GM10847 (cell line): ENCODE results near the gene ZNF341.

Experiments used
- POLR2A ChIP-seq: IDR thresholded peaks from 2 replicates; pipeline ENCODE4 v1.6.1; 2011; ENCODE audit not compliant: insufficient read length; ENCODE audit errors: extremely low read depth

ZNF341 gene

DNA sequence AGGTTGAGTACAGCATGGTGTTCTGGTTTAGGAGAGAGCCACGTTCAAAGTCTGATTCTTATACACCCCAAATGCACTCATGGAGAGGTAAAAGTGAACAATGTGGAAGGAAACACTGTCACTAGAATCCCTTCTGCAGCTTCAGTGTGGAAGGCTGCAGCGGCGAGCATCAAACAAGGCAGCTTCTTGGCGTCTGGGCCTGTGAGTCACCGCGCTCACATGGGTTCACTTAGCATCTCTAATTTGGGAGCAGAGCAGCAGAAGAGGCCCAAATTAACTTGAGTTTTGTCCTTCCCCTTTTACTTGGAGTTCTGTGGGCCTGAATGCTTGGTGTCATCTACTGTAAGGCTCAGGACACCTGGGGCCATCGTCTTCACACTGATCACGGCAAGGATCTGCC is 34.7 kb upstream of the ZNF341 start:
- TF ChIP-seq POLR2A: no peak

DNA sequence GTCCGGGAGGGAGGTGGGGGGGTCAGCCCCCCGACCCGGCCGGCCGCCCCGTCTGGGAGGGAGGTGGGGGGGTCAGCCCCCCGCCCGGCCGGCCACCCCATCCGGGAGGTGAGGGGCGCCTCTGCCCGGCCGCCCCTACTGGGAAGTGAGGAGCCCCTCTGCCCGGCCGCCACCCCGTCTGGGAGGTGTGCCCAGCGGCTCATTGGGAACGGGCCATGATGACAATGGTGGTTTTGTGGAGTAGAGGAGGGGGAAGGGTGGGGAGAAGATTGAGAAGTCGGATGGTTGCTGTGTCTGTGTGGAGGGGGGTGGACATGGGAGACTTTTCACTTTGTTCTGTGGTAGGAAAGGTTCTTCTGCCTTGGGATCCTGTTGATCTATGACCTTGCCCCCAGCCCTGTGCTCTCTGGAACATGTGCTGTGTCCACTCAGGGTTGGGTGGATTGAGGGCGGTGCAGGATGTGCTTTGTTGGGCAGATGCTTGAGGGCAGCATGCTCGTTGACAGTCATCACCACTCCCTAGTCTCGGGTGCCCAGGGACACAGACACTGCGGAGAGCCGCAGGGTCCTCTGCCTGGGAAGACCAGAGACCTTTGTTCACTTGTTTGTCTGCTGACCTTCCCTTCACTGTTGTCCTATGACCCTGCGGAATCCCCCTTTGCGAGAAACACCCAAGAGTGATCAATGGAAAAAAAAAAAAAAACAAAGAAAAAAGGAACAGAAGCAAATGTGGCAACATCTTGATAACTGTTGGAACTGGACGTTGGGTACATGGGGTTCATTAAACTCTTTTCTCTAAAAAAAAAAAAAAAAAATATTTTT is 30.0 kb upstream of the ZNF341 start:
- TF ChIP-seq POLR2A: no peak

DNA sequence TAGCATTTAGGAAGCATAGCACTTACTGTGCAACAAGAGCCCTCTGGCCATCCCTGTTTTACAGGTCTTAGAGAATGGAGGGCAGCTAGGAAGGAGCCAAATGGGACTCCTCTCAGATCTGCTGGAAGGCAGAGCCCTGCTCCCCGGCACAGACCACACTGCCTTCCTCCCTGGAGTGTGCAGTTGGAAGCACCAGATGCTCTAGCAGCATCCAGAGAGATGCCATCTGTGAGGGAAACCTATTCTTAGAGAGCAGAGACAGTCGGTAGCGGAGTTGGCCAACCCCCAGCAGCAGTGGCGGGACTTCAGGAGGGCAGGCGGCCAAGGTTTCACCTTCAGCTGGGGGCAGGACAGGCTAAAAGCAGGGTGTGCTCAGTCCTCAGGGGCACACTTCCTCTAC is 28.9 kb upstream of the ZNF341 start:
- no peak for TF ChIP-seq POLR2A

DNA sequence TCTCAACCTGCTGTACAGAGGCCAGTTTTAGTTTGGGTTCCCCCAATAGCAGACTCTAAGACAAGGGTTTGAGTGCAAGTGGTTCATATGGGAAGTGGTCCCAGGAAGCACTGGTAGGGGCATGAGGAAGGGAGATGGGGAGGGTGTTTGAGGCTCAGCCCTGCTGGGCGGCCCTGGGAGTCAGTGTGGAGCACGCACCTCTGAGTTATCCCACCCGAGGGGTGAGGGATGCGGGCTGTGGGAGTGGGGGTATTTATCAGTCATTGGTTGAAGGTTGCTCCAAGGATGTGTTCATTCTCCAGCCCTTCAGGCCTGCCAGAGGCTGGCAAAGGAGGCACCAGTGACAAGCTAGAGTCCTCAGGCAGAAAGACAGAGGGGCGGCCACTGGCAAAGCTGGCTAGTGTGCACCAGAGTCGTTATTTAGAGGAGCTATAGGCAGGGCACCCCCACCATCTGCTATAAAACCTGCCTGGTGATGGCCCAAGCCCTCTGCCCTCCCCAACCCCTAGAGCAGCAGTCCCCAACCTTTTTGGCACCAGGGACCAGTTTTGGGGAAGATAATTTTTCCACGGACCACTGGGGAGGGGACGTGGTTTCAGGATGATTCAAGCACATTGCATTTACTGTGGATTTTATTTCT is 28.2 kb upstream of the ZNF341 start:
- TF ChIP-seq POLR2A: no peak

DNA sequence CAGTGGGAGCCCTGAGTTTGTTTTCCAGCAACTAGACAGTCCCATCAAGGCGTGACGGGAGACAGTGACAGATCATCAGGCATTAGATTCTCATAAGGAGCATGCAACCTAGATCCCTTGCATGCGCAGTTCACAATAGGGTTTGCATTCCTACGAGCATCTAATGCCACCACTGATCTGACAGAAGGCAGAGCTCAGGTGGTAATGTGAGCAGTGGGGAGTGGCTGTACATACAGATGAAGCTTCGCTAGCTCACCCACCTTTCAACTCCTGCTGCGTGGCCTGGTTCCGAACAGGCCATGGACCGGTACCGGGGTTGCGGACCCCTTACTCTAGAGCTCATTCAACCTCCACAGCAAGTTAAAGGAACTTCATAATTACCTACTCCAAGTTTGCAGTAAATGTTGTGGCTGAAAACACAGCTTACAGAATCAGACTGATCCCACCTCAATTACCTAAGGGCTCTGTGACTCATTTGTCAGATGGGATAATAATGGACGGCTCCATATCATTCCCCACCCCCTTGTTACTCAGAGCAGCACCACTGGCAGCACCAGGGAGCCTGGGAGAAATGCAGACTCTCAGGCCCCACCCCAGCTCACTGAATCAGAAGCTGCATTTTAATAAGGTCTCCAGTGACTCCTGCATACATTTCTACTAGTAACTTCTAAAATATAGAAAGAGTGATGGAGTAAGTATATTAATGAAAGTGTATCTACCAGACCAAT is 27.4 kb upstream of the ZNF341 start:
- no peak for TF ChIP-seq POLR2A

DNA sequence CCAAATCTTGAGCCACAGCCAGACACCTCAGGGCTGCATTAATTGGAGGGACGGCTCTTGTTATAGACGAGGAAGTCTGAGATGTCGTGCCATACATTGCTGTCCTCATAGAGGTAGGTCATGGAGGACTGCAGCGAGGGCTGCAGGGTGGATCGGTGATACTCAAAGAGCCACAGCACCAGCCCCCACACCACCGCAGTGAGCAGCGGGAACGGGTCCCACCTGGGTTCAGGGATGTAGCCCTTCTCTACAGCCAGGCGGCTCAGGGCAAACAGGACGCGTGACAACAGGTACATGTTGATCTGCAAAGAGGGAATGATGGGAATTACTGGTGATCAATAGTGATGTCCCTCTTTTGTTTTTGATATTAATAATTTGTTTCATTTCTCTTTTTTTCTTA is 24.1 kb upstream of the ZNF341 start:
- TF ChIP-seq POLR2A: no peak

DNA sequence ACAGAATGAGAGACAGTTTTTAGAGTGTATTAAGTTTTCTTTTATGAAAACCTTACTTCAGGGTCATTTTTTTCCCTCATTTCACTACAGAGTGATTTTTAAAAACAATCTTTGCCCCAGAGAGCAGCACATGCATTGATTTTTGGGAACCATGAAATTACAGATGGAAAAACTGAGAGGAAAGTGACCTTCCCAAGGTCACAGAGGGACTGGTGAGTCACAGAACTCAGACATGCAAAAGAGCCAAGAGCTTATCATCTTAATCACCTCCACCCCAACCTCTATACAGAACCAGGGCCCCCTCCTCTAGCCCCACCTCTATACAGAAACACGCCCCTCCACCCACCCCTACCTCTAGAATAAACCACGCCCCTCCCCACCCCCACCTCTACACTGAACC is 22.4 kb upstream of the ZNF341 start:
- no peak for TF ChIP-seq POLR2A

DNA sequence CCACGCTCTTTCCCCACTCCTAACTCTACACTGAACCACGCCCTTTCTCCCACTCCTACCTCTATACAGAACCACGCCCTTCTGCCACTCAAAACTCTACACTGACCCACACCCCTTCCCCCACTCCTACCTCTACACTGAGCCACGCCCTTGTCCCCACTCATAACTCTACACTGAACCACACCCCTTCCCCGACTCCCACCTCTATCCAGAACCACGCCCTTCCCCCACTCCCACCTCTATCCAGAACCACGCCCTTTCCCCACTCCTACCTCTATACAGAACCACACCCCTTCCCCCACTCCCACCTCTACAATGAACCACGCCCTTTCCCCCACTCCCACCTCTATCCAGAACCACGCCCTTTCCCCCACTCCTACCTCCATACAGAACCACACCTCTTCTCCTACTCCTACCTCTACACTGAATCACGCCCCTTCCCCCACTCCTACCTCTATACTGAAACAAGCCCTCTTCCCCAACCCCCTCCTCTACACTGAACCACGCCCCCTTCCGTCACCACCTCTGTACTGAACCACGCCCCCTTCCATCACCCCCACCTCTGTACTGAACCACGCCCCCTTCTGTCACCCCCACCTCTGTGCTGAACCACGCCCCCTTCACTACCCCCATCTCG is 21.8 kb upstream of the ZNF341 start:
- no peak for TF ChIP-seq POLR2A

DNA sequence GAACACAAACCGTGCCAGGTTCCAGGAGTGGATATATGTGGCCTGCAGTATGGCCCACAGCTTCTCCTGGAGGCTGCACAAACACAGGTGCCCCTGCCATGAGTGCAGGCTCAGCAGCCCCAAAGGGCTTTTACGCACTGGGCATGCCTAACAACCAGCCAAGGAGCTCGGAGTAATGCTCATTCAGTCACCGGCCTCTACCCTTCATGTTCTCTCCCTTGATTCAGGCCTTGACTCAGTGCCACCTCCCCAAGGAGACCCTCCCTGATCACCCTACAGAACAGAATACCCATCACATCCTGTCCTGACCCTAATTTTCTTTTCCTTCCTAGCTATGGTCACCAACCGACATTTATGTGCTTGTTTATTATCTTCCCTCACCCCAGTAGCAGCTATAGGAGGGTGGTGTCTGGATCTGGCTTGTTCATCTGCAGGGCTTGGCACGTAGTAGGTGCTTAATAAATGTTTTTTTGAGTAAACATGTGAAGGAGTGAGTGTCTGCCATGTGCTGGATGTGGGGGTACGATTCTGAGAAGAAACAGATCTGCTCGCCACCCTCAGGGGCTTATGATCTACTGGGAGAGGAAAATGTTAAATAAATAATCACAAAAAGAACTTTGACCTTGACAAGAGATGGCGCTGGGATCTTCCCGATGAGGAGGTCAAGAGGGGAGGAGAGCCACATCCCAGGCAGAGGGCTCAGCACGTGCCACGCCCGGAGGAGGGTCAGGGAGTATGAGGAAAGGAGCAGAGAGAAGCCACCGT is 20.9 kb upstream of the ZNF341 start:
- no peak for TF ChIP-seq POLR2A

DNA sequence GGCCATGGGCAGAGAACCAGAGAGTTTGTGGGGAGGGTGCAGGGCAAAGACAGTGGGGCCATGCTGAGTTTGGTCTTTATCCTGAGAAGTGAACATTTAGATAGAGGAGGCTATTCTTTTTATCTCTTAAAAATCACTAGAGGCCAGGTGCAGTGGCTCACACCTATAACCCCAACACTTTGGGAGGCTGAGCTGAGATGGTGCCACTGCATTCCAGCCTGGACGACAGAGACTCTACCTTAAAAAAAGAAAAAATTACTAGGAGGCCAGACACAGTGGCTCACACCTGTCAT is 20.4 kb upstream of the ZNF341 start:
- no peak for TF ChIP-seq POLR2A

DNA sequence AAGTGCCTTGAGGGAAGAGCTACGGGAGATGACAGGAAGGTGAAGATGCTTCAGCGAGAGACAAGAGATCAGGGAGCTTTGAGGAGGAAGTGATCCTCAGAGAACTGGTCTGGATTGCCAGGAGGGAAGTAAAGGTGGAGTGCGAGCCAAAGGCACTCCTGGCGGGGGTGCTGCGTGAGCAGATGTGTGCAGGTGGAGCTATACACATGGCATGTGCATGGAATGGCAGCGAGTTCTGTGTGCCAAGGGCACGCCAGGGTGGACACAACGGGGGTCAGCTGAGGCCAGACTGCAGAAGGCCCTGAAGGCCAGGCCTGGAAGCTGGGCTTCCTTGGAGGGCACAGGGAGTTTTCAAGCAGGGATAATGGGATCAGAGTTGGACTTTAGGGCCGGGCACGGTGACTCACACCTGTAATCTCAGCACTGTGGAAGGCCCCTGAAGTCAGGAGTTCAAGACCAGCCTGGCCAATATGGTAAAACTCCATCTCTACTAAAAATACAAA is 17.9 kb upstream of the ZNF341 start:
- TF ChIP-seq POLR2A: no peak

DNA sequence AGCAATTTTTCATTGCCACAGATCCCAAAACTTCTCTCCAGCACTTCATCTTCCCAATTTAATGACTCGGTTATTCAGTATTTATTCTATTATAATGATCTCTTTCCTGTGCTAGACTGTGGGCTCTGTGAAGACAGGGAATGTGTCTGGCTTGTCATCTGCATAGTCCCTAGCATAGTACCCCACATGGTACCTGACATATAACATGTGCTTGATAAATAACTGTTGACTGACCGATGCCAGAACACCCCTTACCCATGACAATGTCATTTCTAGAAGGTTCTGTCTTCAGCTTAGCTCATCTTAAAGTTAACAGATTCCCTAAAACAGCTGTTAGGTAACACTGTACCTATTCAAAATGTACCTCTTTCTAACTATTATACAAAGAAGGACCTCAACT is 15.3 kb upstream of the ZNF341 start:
- TF ChIP-seq POLR2A: no peak

DNA sequence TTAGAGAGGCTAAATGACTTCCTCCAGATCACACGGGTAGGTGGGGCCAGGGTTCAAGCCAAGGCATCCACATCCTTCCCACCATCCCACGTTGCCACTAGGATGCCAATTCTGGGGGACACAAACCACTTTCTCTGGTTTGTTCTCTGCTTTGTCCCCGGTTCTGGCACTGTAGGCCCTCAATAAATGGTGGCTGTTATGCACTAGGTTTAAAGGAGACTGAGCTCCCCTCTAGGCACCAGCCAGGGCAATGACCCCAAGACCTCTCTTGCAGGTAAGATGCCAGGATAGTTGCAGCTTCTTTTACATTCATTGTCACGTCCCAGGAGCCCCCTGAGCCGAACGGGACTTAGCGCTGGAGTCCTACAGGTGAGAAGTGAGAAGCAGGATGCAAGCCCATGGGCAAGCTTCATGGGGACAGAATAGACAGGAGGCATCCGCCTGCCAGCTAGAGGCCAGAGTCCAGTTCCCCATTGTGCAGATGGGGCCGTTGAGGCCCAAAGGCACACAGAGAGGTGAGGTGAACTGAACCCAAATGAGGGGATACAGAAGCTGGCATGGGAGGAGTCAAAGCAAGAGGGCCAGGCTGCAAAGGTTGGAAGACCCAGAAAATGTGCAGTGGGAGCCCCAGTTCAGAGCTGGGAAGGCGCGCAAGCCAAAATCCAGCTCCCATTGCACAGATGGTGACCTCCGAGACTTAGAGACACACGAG is 12.4 kb upstream of the ZNF341 start:
- TF ChIP-seq POLR2A: no peak

DNA sequence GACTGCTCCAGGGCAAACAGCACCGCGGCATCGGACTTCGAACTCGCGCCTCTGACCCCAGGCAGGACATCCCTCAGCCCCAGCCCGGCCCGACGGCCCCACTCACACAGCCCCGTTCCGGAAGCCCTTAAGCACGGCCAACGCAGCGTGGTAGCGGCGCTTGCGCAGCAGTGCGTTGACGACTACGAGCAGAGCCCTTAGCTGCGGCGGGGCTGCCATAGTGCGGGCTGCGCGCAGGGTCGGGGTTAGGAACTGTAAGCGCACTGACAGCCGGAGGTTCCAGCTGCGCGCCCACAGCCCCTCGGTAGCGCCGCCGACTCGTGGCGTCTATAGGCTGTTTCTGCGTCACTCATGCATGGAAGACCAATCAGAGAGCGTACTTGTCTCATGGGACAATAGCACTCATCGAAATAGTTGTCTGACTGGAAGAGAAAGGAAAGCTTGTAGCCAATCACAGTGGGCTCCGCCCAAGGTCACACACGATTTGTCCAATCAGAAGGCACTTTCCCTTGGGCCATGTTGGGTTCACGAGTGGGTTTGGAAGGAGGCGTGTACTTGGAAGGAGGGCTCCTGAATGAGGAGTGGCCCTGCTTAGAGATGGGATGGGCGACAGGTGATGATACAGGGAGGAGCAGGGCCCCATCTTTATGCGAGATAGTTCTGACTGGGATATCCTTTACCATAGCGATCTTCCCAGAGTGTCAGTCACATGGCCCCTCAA is 11.6 kb upstream of the ZNF341 start, which contains the start of gene PXMP4:
PXMP4 (minus strand) TSS at position 322 of the 721 bp plus-strand sequence; CDS start at position 219, 103 bp downstream.
- peak; percentile 24 for TF ChIP-seq POLR2A
